Measurements from ENCODE around the gene BNIP3.

The BNIP3 gene

DNA sequence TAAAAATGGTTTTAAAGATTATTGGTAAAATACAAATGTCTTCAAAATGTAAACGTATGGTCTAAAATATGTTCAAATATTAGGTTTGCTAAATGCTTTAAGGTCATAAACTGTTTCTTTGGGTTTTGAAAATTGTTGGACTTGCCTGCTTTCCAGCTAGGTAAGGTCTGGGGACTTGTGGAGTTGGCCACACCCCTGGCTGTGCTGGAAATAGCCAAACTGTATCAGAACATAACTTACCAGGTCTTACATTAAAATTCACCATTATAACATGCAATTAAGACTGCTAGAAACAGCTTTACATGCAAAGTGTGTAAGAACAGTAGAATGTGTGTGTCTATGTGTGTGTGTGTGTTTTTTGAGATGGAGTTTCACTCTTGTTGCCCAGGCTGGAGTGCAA, 29.7 kb upstream of the BNIP3 start:
- TF ChIP-seq, protein P1, sequence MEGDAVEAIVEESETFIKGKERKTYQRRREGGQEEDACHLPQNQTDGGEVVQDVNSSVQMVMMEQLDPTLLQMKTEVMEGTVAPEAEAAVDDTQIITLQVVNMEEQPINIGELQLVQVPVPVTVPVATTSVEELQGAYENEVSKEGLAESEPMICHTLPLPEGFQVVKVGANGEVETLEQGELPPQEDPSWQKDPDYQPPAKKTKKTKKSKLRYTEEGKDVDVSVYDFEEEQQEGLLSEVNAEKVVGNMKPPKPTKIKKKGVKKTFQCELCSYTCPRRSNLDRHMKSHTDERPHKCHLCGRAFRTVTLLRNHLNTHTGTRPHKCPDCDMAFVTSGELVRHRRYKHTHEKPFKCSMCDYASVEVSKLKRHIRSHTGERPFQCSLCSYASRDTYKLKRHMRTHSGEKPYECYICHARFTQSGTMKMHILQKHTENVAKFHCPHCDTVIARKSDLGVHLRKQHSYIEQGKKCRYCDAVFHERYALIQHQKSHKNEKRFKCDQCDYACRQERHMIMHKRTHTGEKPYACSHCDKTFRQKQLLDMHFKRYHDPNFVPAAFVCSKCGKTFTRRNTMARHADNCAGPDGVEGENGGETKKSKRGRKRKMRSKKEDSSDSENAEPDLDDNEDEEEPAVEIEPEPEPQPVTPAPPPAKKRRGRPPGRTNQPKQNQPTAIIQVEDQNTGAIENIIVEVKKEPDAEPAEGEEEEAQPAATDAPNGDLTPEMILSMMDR (IDR thresholded peaks at IDR 0.05; ENCODE audit: extremely low read depth, insufficient read depth, missing control alignments): no peak
- in situ Hi-C loops (cut with MboI; ENCODE audit: low pct_unique_long_range_greater_than_20kb, low sequenced_read_pairs, unreplicated experiment): loop anchor here (25.0 kb wide), 1 partner anchor 1824 kb away; no protein-coding TSS in a partner anchor
- no peak for DNase-seq (ENCODE audit: low spot score)

DNA sequence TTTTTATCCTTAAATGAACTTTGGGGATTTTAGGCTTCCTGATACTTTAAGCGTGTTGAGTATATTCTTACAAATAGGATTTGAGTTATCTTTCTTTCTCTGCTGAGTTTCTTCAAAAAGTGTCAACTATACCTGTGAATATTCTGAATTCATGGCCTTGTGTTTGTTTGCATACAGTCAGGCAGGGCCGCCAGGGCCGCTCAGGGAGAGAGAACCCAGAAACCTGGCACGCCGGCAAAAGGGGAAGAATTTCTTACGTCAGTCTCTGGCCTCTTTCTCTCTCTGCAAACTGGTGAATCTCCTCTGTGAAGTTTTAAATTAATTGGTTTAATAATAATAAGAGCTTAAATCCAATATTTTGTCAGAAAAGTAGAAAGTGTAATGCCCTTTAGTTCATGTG, 29.3 kb upstream of the BNIP3 start:
- no peak for DNase-seq (ENCODE audit: low spot score)
- in situ Hi-C loops (cut with MboI; ENCODE audit: low pct_unique_long_range_greater_than_20kb, low sequenced_read_pairs, unreplicated experiment): loop anchor here (25.0 kb wide), 1 partner anchor 1824 kb away; no protein-coding TSS in a partner anchor
- TF ChIP-seq, protein P1 (IDR thresholded peaks at IDR 0.05; ENCODE audit: extremely low read depth, insufficient read depth, missing control alignments): no peak

DNA sequence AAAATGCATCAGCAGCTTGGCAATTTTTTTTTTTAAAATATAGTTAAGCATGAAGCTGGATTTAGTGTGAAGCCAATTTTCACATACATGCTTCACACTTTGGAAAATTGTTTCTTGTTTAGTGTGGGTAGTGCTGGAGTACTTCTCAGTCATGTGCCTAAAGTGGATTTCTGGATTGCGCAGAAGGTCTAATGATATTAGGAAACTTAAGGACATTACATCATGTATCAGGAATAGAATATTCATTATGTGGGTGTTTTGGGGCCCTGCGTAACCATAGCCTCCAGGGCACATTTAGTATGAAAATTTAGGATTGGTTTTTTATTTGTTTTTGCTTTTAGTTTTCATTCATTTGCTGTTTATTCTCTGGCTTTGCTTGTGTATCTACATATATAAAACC, 28.8 kb upstream of the BNIP3 start:
- TF ChIP-seq, protein P1 (IDR thresholded peaks at IDR 0.05; ENCODE audit: extremely low read depth, insufficient read depth, missing control alignments): no peak
- in situ Hi-C loops (cut with MboI; ENCODE audit: low pct_unique_long_range_greater_than_20kb, low sequenced_read_pairs, unreplicated experiment): loop anchor here (25.0 kb wide), 1 partner anchor 1823 kb away; no protein-coding TSS in a partner anchor
- DNase-seq (ENCODE audit: low spot score): no peak

DNA sequence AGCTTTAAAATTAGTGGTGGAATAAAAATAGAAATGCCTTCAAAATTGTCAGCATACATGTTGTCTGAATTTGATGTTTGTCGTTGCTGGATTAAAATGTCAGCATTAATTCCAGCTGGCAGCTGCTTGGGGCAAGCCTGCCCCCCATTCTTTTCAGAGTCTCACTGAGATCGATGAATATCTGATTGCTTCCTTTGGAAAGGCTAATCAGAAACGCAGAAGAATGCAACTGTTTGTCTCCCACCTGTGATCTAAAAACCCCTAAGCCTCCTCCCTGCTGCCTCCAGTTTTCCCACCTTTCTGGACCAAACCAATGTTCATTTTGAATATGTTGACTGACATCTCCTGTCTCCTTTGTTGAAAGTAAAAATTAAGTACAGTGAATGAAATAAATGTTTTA, 27.9 kb upstream of the BNIP3 start:
- no peak for DNase-seq (ENCODE audit: low spot score)
- TF ChIP-seq, protein P1 (IDR thresholded peaks at IDR 0.05; ENCODE audit: extremely low read depth, insufficient read depth, missing control alignments): no peak
- in situ Hi-C loops (cut with MboI; ENCODE audit: low pct_unique_long_range_greater_than_20kb, low sequenced_read_pairs, unreplicated experiment): loop anchor here (25.0 kb wide), 1 partner anchor 1822 kb away; no protein-coding TSS in a partner anchor

DNA sequence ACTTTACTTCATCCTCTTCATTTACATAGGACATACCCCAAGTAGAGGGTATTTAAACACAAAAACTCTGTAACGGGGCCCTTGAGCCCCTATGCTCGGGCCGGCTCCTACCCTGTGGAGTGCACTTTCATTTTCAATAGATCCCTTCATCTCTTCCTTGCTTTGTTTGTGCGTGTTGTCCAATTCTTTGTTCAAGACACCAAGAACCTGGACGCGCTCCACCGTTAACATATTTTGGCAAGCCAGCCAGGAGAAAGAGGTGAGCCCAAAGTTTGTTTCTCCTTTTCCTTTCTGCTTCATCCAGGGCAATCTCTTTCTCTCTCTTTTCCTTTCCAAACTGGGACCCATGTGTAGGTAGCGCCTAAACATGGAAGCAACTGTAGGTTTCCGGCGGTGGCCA, 26.0 kb upstream of the BNIP3 start:
- TF ChIP-seq, protein P1 (IDR thresholded peaks at IDR 0.05; ENCODE audit: extremely low read depth, insufficient read depth, missing control alignments): no peak
- DNase-seq (ENCODE audit: low spot score): no peak
- in situ Hi-C loops (cut with MboI; ENCODE audit: low pct_unique_long_range_greater_than_20kb, low sequenced_read_pairs, unreplicated experiment): loop anchor here (25.0 kb wide), 1 partner anchor 1820 kb away; no protein-coding TSS in a partner anchor

DNA sequence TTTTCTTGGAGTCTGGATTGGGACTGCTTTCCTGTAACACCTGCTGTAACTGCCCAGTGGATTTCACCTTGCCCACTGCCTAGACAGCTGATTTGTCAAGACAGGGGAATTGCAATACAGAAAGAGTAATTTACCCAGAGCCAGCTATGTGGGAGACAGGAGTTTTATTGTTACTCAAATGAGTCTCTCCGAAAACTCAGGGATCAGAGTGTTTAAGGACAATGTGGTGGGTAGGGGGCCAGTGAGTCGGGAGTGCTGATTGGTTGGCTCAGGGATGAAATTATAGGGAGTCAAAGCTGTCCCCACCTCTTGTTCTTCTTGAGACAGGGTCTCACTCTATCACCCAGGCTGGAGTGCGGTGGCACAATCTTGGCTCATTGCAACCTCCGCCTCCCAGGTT, 25.2 kb upstream of the BNIP3 start:
- in situ Hi-C loops (cut with MboI; ENCODE audit: low pct_unique_long_range_greater_than_20kb, low sequenced_read_pairs, unreplicated experiment): loop anchor here (25.0 kb wide), 1 partner anchor 1820 kb away; no protein-coding TSS in a partner anchor
- no peak for DNase-seq (ENCODE audit: low spot score)
- TF ChIP-seq, protein P1 (IDR thresholded peaks at IDR 0.05; ENCODE audit: extremely low read depth, insufficient read depth, missing control alignments): no peak
